NOMO-1 treated with DMSO at 0.1 percent for 48 hours (cell line): ENCODE data around the gene MTMR10.
A peak's percentile ranks its signal among the peaks of the same experiment; 100 is the strongest.

Experiments used
- DNase-seq: peaks from one replicate; lab custom pipeline; 2025; ENCODE audit not compliant: unreplicated experiment; lab: John Stamatoyannopoulos, UW

MTMR10 gene

GRCh38 chr15:30962079-30962478 is 29.3 kb downstream of the MTMR10 start:
- peak; percentile 55 for DNase-seq

- no peak for DNase-seq
Observed at GRCh38 chr15:30958219-30958618, 33.2 kb downstream of the MTMR10 start.

- peak; percentile 7 for DNase-seq
Observed at GRCh38 chr15:30956216-30957124, 35.0 kb downstream of the MTMR10 start.

- DNase-seq: no peak
Observed at GRCh38 chr15:30954674-30955073, 36.8 kb downstream of the MTMR10 start.

- DNase-seq: peak; percentile 13
Observed at GRCh38 chr15:30953731-30954378, 37.6 kb downstream of the MTMR10 start.

GRCh38 chr15:30953183-30953582 is 38.2 kb downstream of the MTMR10 start:
- DNase-seq: no peak

GRCh38 chr15:30943654-30944335 is 47.6 kb downstream of the MTMR10 start:
- DNase-seq: no peak

- DNase-seq: no peak
Observed at GRCh38 chr15:30941520-30941919, 49.9 kb downstream of the MTMR10 start.

GRCh38 chr15:30940359-30940758 is 51.1 kb downstream of the MTMR10 start:
- DNase-seq: no peak

- DNase-seq: no peak
Observed at GRCh38 chr15:30939161-30939560, 52.3 kb downstream of the MTMR10 start.

- DNase-seq: no peak
Observed at GRCh38 chr15:30933293-30933692, 58.1 kb downstream of the MTMR10 start.

- no peak for DNase-seq
Observed at GRCh38 chr15:30930422-30930821, 61.0 kb downstream of the MTMR10 start.

- DNase-seq: no peak
Observed at GRCh38 chr15:30929982-30930381, 61.4 kb downstream of the MTMR10 start.

- no peak for DNase-seq
Observed at GRCh38 chr15:30929064-30929669, 62.3 kb downstream of the MTMR10 start.

- no peak for DNase-seq
Observed at GRCh38 chr15:30928076-30928475, 63.4 kb downstream of the MTMR10 start.

- DNase-seq: no peak
Observed at GRCh38 chr15:30927148-30927761, 64.2 kb downstream of the MTMR10 start.

GRCh38 chr15:30926161-30926560 is 65.3 kb downstream of the MTMR10 start:
- no peak for DNase-seq

GRCh38 chr15:30925686-30926085 is 65.7 kb downstream of the MTMR10 start:
- DNase-seq: no peak

- DNase-seq: no peak
Observed at GRCh38 chr15:30924353-30924752, 67.1 kb downstream of the MTMR10 start.

GRCh38 chr15:30923429-30923828 is 68.0 kb downstream of the MTMR10 start:
- DNase-seq: no peak
